VCaP (cell line): ENCODE measurements around the gene CD101.

ENCODE experiments used
- H3K27ac ChIP-seq: fragments of 450-650 bp; 2 replicates; pipeline ENCODE4 v1.5.1; 2017
- CTCF ChIP-seq: fragments of 450-650 bp; conservative IDR thresholded peaks from 2 replicates; pipeline ENCODE4 v1.5.1; 2017; ENCODE audit warnings: mild to moderate bottlenecking, moderate library complexity

The CD101 gene

GRCh38 chr1:116991918-116992317 is 9.6 kb upstream of the CD101 start:
- H3K27ac ChIP-seq, result no peak overlapping the region
- no peak for TF ChIP-seq CTCF

- TF ChIP-seq CTCF, result no peak
- no peak overlapping the region for H3K27ac ChIP-seq
Measured at GRCh38 chr1:116993286-116993685, 8.3 kb upstream of the CD101 start.

GRCh38 chr1:116994411-116994810 is 7.1 kb upstream of the CD101 start:
- no peak overlapping the region for H3K27ac ChIP-seq
- no peak for TF ChIP-seq CTCF

- H3K27ac ChIP-seq, result no peak overlapping the region
- no peak for TF ChIP-seq CTCF
Measured at GRCh38 chr1:116997066-116997465, 4.5 kb upstream of the CD101 start.

- H3K27ac ChIP-seq, result no peak overlapping the region
- TF ChIP-seq CTCF, result no peak
Measured at GRCh38 chr1:116997636-116998035, 3.9 kb upstream of the CD101 start.

GRCh38 chr1:116999596-116999995 is 2.0 kb upstream of the CD101 start:
- TF ChIP-seq CTCF, result no peak
- no peak overlapping the region for H3K27ac ChIP-seq

GRCh38 chr1:117000142-117000541 is 1.4 kb upstream of the CD101 start:
- no peak overlapping the region for H3K27ac ChIP-seq

More at GRCh38 chr1:117000142-117000541, 1.4 kb upstream of the CD101 start:
- TF ChIP-seq CTCF, result no peak
